ENCODE data around the gene COPS8. TPM values are rescaled to one million over a fixed set of nuclear protein-coding genes. Genes with fewer than 3 reads are reported as not detected.

Gene COPS8
- total RNA-seq, 1 experiment from 2014 or later: 87.4 TPM

DNA sequence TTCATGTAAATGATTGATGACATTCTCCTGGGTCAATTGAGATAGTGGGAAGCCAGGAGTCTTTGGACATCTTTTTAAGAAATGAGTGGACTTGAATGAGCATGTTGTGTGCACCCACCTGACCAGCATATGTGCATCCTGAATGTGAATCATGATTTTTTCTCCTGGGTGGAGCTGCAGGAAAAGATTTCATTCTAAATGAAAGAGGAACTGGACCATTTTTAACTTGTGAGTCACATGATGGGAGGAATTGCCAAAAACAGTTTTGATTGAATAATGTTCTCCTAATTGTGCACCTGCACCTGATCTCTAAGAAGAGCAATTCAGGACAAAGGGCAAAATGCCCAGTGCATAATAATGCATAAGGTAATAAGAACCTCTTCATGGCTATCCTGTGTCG lies 32.3 kb downstream of the COPS8 start:
- no peaks in the 10 kb centered on the region for H3K9me3 ChIP-seq (ENCODE audit: low read depth, low read length, poor library complexity, severe bottlenecking)
- ChIA-PET CTCF (no interaction called here), POLR2A (ENCODE audit: low non-redundant PET) (no interaction called here)
- peaks cover 26% of the 10 kb centered on the region for H3K27me3 ChIP-seq (replicated peaks; ENCODE audit: insufficient read depth, low read depth, low read length, poor library complexity)
- intact Hi-C loops (cut with micrococcal nuclease; ENCODE audit: unreplicated experiment): no loop called here
- no peaks in the 10 kb centered on the region for H3K36me3 ChIP-seq (ENCODE audit: insufficient read depth, low read length, poor library complexity, severe bottlenecking)
- no TSS peak for BruUV-seq (replicated peaks)
- no peak for TF ChIP-seq EZH2 (IDR thresholded peaks at IDR 0.05; ENCODE audit: borderline replicate concordance, low read depth, low read length, poor library complexity, severe bottlenecking)
- TF ChIP-seq, protein P1, sequence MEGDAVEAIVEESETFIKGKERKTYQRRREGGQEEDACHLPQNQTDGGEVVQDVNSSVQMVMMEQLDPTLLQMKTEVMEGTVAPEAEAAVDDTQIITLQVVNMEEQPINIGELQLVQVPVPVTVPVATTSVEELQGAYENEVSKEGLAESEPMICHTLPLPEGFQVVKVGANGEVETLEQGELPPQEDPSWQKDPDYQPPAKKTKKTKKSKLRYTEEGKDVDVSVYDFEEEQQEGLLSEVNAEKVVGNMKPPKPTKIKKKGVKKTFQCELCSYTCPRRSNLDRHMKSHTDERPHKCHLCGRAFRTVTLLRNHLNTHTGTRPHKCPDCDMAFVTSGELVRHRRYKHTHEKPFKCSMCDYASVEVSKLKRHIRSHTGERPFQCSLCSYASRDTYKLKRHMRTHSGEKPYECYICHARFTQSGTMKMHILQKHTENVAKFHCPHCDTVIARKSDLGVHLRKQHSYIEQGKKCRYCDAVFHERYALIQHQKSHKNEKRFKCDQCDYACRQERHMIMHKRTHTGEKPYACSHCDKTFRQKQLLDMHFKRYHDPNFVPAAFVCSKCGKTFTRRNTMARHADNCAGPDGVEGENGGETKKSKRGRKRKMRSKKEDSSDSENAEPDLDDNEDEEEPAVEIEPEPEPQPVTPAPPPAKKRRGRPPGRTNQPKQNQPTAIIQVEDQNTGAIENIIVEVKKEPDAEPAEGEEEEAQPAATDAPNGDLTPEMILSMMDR (conservative IDR thresholded peaks at IDR 0.05; ENCODE audit: low read depth, low read length): no peak
- no peak for DNase-seq (ENCODE audit: low spot score)
- H3K4me3 ChIP-seq (ENCODE audit: low read depth, low read length, poor library complexity, severe bottlenecking): no peak overlapping the region
- no peak overlapping the region for H3K27ac ChIP-seq (ENCODE audit: low read depth, low read length, poor library complexity, severe bottlenecking)
- no peaks in the 10 kb centered on the region for H3K4me1 ChIP-seq (ENCODE audit: insufficient read depth, low read length, poor library complexity, severe bottlenecking)

DNA sequence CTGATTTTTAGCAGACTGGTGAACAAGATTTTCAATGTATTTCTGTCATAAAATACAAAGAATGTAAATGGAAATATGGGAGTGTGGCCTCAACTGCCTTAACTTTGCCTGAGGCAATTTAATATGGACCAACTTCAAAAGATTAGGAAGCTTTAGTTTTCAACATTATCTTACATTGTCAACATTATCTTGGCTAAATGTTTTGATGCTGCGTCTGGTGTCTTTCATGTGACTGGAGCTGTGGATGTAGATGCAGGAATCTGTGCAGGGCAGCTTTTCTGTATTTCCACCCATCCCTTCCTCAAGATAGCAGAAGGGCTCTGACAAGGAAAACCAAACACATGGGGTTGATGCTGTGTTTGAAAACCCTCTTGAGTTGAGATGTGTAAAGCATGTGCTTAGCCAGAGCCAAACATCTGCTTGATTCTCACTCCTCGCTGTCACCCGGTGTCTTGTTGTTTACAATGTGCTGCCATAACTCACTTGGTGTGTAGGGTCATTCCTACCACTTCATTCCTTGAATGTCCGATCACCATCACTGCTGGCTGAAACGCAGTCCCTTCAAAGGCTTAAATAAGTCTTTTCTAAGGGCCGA lies 33.0 kb downstream of the COPS8 start:
- no TSS peak for BruUV-seq (replicated peaks)
- no peak for DNase-seq (ENCODE audit: low spot score)
- Histone ChIP-seq H3K36me3 (ENCODE audit: insufficient read depth, low read length, poor library complexity, severe bottlenecking) (no peaks in the 10 kb centered on the region), H3K27me3 (replicated peaks; ENCODE audit: insufficient read depth, low read depth, low read length, poor library complexity) (peaks cover 26% of the 10 kb centered on the region), H3K9me3 (ENCODE audit: low read depth, low read length, poor library complexity, severe bottlenecking) (no peaks in the 10 kb centered on the region), H3K4me3 (ENCODE audit: low read depth, low read length, poor library complexity, severe bottlenecking) (no peak overlapping the region), H3K4me1 (ENCODE audit: insufficient read depth, low read length, poor library complexity, severe bottlenecking) (no peaks in the 10 kb centered on the region), H3K27ac (ENCODE audit: low read depth, low read length, poor library complexity, severe bottlenecking) (no peak overlapping the region)
- intact Hi-C loops (cut with micrococcal nuclease; ENCODE audit: unreplicated experiment): no loop called here
- ChIA-PET CTCF (no interaction called here), POLR2A (ENCODE audit: low non-redundant PET) (no interaction called here)
- TF ChIP-seq EZH2 (IDR thresholded peaks at IDR 0.05; ENCODE audit: borderline replicate concordance, low read depth, low read length, poor library complexity, severe bottlenecking): no peak
- TF ChIP-seq, protein P1 (conservative IDR thresholded peaks at IDR 0.05; ENCODE audit: low read depth, low read length): no peak

DNA sequence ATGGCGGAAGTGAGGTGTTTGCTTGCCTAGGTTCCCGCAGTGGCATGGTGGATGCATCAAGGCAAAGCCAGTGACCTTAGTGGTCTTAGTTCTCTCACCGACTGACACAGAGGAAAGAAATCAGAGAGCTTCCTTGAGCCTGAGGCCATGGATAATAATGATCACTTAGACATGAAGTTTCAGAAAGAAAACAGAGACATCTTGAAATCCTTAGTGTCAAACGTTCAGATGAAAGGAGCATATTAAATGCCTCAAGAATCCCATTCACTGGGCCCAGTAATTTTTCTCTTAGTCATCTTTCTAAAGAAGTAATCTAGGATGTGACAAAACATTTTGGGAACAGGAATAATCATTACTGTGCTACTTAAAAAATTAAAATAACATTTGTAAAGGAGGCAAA lies 35.2 kb downstream of the COPS8 start:
- TF ChIP-seq EZH2 (IDR thresholded peaks at IDR 0.05; ENCODE audit: borderline replicate concordance, low read depth, low read length, poor library complexity, severe bottlenecking): no peak
- TF ChIP-seq, protein P1 (conservative IDR thresholded peaks at IDR 0.05; ENCODE audit: low read depth, low read length): no peak
- intact Hi-C loops (cut with micrococcal nuclease; ENCODE audit: unreplicated experiment): no loop called here
- Histone ChIP-seq H3K27ac (ENCODE audit: low read depth, low read length, poor library complexity, severe bottlenecking) (no peak overlapping the region), H3K27me3 (replicated peaks; ENCODE audit: insufficient read depth, low read depth, low read length, poor library complexity) (peaks cover 26% of the 10 kb centered on the region), H3K9me3 (ENCODE audit: low read depth, low read length, poor library complexity, severe bottlenecking) (no peaks in the 10 kb centered on the region), H3K36me3 (ENCODE audit: insufficient read depth, low read length, poor library complexity, severe bottlenecking) (no peaks in the 10 kb centered on the region), H3K4me3 (ENCODE audit: low read depth, low read length, poor library complexity, severe bottlenecking) (no peak overlapping the region), H3K4me1 (ENCODE audit: insufficient read depth, low read length, poor library complexity, severe bottlenecking) (no peaks in the 10 kb centered on the region)
- DNase-seq (ENCODE audit: low spot score): no peak
- ChIA-PET POLR2A (ENCODE audit: low non-redundant PET) (no interaction called here), CTCF (interaction anchor here (2.2 kb wide), 1 partner anchor 451 kb away, joined by 9 read pairs; no protein-coding TSS in a partner anchor)
- no TSS peak for BruUV-seq (replicated peaks)
